SHP77 (cell line): ENCODE measurements around the gene ORC6.

ENCODE experiments used
- DNase-seq, 2 experiments: peaks; one replicate each; lab custom pipeline; 2025; lab: John Stamatoyannopoulos, UW

The ORC6 gene

GRCh38 chr16:46731691-46732555, 42.5 kb downstream of the ORC6 start:
- DNase-seq: peak; percentile 61 to 80

- no peak for DNase-seq
Measured at GRCh38 chr16:46732561-46732960, 43.1 kb downstream of the ORC6 start.

DNA sequence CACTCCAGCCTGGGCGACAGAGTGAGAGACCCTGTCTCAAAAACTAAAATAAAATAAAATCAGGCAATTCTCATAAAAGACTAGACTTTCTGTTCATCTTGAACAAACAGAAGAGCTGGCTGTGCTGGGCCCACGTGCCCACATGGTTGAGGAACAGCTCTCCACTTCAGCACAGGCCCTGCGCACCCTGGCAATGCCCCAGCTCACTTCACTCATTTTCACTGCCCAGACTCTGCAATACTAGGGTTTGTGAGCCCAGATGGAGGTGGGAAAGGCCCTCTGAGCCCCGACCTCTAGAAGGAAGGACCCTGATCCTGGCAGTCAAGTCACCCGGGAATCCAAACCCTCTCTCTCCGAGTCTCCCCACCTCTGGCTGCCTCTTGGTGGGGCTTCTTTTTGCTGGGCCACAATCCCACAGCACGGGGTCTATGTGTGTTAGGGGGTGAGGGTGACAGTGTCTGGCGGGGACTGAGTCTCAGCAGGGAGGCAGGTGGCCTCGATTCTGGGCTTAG, 43.9 kb downstream of the ORC6 start:
- no peak for DNase-seq

DNA sequence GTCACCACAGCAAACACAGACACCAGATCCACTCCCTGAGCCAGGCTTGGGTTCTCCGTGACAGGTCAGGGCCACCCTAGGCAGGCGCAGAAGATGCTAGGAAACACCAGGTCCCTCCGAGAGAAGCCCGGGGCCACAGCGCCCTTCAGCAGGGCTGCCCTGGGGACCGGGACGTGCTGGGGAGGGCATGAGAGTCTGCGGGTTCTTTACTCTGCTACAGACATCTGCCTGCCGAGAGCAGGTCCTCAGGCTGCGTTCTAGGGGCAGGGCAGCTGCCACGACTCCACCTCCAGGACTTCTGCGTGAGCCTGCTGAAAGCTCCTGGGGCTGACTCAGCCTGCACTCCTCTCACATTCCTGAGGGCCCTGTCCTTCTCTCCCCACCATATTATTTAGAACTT, 47.2 kb downstream of the ORC6 start:
- DNase-seq: no peak

DNA sequence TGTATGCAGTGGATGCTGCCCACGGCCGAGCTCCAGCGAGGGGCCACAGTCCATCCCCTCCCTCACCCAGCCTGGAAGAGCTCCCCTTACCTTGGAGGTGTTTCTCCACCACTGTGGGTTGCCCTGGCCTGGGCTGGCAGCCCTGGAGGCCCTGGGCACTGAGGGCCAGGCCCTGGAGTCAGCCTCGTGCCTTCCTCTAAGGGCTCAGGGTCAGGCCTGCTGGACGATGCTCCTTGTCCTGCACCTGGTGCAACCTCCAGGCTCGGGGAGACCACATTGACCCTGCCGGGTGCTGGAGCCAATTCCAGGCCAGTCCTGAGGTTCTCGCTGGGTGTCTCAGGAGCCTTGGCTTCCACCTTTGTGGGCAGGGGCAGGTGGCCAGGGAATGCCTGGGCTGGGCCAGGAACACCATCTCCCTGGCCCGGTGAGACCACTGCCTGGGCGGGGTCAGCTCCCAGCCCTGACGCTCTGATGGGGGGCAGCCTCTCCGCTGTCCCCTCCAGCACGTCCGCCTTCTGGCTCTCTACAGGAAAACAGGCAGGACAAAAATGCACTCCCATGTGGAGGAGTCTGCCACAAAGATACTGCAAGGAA, 48.3 kb downstream of the ORC6 start:
- DNase-seq: no peak

DNA sequence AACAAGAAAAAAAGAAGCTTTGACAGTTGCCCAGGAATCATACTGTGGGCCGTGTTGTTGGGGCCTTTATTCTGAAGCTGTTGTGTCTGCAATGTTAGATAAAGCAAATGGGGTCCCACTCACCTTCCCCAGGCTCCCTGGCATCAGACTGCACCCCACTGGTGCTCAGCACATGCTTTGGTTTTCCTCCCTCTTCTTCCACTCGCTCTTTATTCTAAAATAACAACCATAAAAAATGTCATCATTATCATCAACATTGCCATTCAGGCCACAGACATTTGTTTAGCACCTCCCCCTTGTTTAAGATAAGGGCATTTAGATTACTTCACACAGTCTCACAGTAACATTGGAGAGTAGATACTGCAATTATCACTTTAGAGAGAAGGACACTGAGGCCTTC, 50.5 kb downstream of the ORC6 start:
- no peak for DNase-seq

DNA sequence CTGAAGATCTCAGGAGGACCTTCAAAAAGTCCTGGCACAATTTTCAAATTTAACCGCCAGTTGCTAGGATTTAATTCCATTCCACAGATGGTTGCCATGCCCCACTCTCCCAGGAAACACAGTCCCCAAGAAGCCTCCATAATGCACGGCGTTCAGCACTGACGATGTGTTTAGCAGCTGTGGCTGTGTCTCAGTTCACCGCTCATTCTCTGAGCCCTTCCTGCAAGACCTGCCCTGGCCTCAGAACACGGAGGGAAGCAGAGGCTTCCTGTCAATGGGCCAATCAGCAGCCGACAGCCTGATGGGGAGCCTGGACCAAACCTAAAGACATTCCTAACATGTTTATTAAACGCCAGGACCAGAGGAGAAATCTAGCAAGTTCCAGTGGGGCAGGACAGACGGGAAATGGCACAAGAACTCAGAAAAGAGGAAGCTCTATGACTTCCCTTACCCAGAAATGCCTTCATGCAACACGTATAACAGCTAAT, 53.8 kb downstream of the ORC6 start:
- DNase-seq: peak in 1 of 2 experiments; percentile 49

DNA sequence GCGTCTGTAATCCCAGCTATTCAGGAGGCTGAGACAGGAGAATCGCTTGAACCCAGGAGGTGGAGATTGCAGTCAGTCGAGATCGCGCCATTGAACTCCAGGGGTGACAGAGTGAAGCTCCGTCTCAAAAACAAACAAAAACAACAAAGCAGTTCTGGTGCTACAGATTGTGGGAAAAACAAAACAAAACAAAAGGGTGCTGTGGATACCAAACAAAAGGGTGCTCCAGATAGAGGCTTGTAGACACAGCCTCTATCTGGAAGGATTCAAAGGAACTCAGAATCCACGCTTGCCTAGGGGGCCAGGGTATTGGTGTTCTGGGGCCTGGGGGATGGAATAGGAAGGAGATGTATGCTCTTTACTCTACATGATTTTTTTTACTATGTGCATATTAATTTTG, 56.2 kb downstream of the ORC6 start:
- DNase-seq: no peak

DNA sequence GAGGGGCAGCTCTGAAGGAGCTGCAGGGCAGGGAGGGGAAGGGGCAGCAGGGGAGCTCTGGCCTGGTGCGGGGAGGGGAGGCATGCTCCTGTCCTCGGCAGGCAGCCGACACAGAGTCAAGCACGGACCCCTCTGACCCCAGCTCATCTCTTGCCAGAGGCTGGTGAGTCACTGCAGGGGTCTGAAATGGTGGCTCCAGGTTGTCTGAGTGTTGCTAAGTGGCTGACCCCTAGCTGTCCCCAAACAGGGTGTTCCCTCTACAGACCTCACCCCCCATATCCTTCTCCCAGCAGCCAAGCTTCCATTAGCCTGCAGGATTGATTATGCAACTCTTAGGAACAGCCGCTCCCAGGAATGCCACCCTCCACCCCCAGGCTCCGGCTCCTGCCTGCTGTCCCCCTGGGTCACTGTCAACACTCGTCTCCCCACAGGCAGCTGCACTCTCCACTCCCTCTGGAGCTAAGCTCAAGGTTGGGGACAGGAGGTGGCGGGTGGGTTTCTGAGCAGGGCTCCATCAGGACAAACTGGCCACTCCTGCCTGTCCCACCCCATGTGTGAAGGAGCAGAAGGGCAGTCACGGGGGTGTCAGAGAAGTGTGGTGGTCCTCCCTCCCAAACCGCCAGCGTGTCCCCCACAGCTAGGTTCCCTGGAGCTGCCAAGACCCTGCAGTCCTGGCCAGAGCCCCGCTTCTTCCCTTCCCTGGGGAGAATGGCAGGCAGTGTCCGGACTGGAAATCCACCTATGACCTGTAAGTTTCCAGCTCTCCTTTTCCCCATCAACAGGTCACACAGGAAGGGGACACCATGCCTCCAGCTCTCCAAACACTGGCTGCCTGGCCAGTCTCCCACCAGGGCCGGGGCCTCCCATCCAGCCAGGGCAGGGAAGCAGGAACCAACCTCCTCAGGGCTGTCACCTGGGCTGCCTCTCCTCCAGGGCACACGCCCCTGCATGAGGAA, 57.6 kb downstream of the ORC6 start:
- DNase-seq: no peak
